BJ (cell line): ENCODE data around the gene DNAH2. TPM values are rescaled to one million over a fixed set of nuclear protein-coding genes. Genes with fewer than 3 reads are reported as not detected.

Experiments used
- CTCF ChIA-PET: fragments of 350-600 bp; formaldehyde crosslinking; extraction: SDS; loops from one replicate; lab custom pipeline; 2021; ENCODE audit warnings: antibody characterized with exemption, inconsistent platforms; lab: Yijun Ruan, JAX
- POLR2A ChIA-PET: fragments of 300-600 bp; sonication (Branson Sonifier 250); formaldehyde crosslinking; extraction: SDS; loops from one replicate; lab custom pipeline; 2021; ENCODE audit warnings: antibody characterized with exemption; lab: Charles Lee
- DNase-seq: peaks from one replicate; pipeline ENCODE4 v3.0.0-alpha.2; 2011; ENCODE audit warnings: low read depth
- H3K27me3 ChIP-seq: 2 replicates; pipeline ENCODE4 v1.6.0; 2011; ENCODE audit warnings: low read length; ENCODE audit not compliant: control insufficient read depth, insufficient read depth
- H3K36me3 ChIP-seq: 2 replicates; pipeline ENCODE4 v1.5.1; 2011; ENCODE audit warnings: low read length; ENCODE audit not compliant: control insufficient read depth, insufficient read depth
- H3K4me3 ChIP-seq: 2 replicates; pipeline ENCODE4 v1.5.1; 2011; ENCODE audit warnings: low read depth, mild to moderate bottlenecking, control low read depth, low read length
- polyA plus RNA-seq: library from polyadenylated mRNA; depleted of rRNA; stranded (reverse); fragments of >200 nt; gene quantifications from 2 replicates; pipeline ENCODE4 v1.2.3, GENCODE V29; 2011
- TF ChIP-seq, protein P1 (sequence below): IDR thresholded peaks from 2 replicates; pipeline ENCODE4 v1.5.1; 2011; ENCODE audit warnings: low read depth, mild to moderate bottlenecking, control low read depth, inconsistent platforms, low read length, moderate library complexity; ENCODE audit not compliant: insufficient read depth

DNAH2 gene
- polyA plus RNA-seq, 1 experiment, result 0.10 TPM

DNA sequence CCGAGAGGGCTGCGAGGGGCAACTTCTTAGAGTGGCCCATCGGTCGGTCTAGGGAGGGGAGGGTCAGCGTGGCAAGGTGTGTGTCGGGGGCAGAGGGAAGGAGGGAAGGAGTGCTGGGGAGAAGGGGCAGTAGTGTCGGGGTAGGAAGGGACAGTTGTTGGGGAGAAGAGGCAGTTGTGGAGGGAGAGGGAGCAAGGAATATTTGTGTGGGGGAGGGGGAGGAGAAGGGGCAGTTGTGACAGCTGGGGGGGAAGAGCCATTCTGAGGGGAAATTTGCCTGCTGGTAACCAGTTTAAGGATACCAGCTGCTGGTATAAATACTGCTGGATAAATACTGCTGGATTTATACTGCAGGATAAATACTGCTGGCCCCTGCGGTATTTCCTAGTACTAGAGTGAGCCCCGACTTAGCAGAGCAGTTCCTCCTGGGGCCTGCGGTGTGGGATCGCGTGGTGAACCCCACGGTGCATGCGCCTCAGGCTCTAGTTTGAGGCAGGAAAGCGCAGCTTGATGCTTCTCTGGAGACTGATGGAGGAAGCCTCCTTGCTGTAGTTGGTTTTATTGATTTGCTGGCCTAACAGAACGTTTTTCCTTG, 309 bp downstream of the DNAH2 start:
- Histone ChIP-seq H3K36me3 (no peaks in the 10 kb centered on the region), H3K27me3 (peaks cover 20% of the 10 kb centered on the region), H3K4me3 (peak overlapping the region; percentile 61)
- DNase-seq, result no peak
- POLR2A ChIA-PET, result interaction anchor here (0.5 kb wide), 1 partner anchor 530 kb away, joined by 7 read pairs; the partner anchor contains the start of gene CTC1
- CTCF ChIA-PET, result interaction anchor here (1.0 to 1.8 kb wide), 4 partner anchors 30 to 85 kb away, joined by 3 to 7 read pairs (median 6); partner anchors contain the start of gene WRAP53
- TF ChIP-seq, protein P1, sequence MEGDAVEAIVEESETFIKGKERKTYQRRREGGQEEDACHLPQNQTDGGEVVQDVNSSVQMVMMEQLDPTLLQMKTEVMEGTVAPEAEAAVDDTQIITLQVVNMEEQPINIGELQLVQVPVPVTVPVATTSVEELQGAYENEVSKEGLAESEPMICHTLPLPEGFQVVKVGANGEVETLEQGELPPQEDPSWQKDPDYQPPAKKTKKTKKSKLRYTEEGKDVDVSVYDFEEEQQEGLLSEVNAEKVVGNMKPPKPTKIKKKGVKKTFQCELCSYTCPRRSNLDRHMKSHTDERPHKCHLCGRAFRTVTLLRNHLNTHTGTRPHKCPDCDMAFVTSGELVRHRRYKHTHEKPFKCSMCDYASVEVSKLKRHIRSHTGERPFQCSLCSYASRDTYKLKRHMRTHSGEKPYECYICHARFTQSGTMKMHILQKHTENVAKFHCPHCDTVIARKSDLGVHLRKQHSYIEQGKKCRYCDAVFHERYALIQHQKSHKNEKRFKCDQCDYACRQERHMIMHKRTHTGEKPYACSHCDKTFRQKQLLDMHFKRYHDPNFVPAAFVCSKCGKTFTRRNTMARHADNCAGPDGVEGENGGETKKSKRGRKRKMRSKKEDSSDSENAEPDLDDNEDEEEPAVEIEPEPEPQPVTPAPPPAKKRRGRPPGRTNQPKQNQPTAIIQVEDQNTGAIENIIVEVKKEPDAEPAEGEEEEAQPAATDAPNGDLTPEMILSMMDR, result no peak

DNA sequence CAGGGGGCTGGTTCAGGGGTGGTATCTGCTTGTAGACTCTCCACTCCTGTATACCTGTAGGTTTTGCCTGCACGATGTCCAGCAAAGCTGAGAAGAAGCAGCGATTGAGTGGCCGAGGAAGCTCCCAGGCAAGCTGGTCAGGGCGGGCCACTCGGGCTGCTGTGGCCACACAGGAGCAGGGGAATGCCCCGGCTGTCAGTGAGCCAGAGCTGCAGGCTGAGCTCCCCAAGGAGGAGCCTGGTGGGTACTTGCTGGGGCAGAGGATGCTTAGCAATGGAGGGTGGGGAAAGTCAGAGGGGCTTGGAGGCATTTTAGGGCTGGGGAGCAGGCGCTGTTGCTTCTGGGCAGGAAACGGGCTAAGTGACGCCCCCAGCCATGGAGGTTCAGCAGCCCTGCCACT, 2.1 kb downstream of the DNAH2 start:
- DNase-seq, result no peak
- no peak overlapping the region for H3K4me3 ChIP-seq
- ChIA-PET POLR2A (no interaction called here), CTCF (no interaction called here)
- H3K36me3 ChIP-seq, result no peaks in the 10 kb centered on the region
- TF ChIP-seq, protein P1, result no peak
- H3K27me3 ChIP-seq, result peaks cover 22% of the 10 kb centered on the region

DNA sequence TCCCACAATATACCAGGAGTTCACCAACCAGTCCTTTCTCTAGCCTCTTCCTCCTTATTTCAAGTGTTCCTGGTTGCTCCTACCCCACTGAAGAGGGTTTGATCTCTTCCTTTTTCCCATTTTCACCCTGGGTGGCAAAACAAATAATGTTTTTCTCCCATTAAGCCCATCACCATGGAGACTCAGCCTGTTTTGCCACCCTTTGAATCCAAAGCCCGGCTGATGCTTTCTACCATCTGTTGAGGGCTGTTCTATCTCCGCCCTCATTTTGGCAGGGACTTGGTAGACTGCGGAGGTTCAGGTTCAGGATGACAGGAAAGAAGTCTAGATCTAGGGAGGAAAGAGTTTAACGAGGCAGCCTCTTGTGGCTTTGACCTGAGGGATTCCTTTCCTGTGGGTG, 2.6 kb downstream of the DNAH2 start:
- TF ChIP-seq, protein P1, result no peak
- Histone ChIP-seq H3K4me3 (no peak overlapping the region), H3K36me3 (no peaks in the 10 kb centered on the region), H3K27me3 (peaks cover 22% of the 10 kb centered on the region)
- POLR2A ChIA-PET, result no interaction called here
- DNase-seq, result no peak
- CTCF ChIA-PET, result interaction anchor here (1.3 kb wide), 1 partner anchor 33 kb away, joined by 4 read pairs; the partner anchor contains the start of gene TP53

DNA sequence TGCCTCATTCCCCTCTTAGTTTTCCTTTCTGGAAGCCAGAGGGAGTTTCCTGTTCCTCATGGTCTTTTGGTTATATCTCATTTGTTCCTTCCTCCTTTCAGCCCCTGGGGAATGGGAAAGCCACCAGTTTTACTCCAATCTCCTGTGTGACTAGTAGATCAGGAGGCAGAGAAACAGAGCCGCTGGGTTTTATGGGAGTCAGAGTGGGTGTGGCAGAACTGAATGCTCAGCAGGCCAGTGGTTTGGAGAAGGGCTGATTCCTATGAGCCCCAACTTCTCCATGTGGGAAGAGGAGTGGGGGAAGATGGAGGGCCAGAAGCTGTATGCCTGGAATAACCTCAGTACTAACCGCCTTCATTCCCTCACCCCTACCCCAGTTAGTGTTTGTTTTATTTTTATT, 4.1 kb downstream of the DNAH2 start:
- Histone ChIP-seq H3K27me3 (peaks cover 22% of the 10 kb centered on the region), H3K36me3 (no peaks in the 10 kb centered on the region), H3K4me3 (no peak overlapping the region)
- CTCF ChIA-PET, result no interaction called here
- TF ChIP-seq, protein P1, result no peak
- no peak for DNase-seq
- POLR2A ChIA-PET, result no interaction called here

DNA sequence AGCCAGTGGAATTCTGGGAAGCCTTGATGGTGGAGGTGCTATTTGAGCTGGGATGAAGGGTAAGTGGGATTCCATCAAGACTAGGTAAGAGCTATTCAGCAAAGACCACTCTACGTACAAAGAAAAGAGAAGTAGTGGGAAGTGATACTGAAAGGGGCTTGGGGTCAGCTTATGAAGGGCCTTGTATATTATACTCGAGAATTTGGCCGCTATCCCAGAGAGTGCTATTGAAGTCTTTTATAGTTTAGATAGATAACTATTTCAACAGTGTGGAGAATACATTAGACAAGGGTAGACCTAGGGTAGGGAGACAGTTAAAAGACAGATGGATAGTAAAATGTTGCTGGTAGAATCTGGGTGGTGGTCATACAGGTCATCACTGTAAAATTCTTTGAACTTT, 10.3 kb downstream of the DNAH2 start:
- peaks cover 7% of the 10 kb centered on the region for H3K27me3 ChIP-seq
- no peak overlapping the region for H3K4me3 ChIP-seq
- H3K36me3 ChIP-seq, result no peaks in the 10 kb centered on the region
- POLR2A ChIA-PET, result no interaction called here
- CTCF ChIA-PET, result interaction anchor here (1.0 kb wide), 1 partner anchor 94 kb away, joined by 3 read pairs; no protein-coding TSS in a partner anchor
- TF ChIP-seq, protein P1, result no peak
- DNase-seq, result no peak
